GM18499 (cell line): Measurements from ENCODE around the gene IZUMO1R.
A peak's percentile ranks its signal among the peaks of the same experiment; 100 is the strongest.
"Not testable (repeated sequence)": the region's sequence is repeated elsewhere in the genome, so short reads cannot be mapped to it uniquely, and the experiment has no call there.

Source experiments
- ATAC-seq: cut with Tn5 transposase; IDR thresholded peaks from one replicate; pipeline ENCODE4 v1.9.1; 2021; ENCODE audit warnings: moderate number of reproducible peaks; ENCODE audit not compliant: insufficient read depth, unreplicated experiment

Gene IZUMO1R

DNA sequence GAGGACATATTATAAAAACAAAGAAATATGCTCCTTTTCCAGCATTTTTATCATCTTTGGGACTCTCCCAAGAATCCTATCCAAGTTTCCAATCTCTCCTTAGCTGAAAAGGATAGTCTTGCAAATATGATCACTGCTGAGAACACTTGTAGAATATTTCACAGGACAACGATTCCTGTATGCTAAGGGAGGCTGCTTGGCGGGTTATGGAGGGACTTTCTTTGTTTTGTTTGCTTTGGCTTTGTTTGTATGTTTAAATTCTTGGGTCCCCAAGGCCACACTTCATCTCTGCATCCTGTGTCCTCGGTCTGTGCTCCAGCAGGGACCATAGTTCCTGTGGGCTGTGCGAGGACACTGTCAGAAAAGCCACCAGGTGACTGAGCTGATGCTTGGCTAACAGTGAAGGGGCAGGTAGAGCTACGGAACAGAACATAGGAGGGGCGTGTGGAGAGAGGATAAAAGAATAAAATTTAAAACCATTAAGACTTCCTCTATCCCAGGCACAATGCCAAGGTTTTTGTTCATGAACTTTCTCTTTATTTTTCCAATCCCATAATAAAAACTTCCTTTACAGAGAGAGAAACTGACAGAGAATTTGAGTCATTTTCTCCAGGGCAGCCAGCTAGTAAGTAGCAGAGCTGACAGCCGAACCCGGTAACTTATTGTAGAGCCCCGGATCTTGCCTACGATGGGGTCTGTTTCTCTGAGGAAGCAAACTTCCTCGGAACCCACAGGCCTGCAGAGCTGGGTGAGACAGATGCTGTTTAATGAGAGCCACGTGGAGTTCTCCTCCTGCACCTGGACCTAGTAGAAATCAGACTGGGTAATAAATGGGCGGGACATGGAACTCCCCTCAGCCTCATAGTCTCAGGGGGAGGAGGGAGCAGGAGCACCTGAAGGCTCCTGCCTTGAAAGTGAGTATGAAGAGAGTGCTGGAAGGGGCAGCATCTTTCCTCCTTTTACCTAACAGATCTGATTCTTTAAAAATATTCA, at the start of gene IZUMO1R:
IZUMO1R (plus strand) TSS at position 615 of the 993 bp plus-strand sequence. CDS start 1,057 bp downstream, outside the sequence.
- no peak for ATAC-seq

DNA sequence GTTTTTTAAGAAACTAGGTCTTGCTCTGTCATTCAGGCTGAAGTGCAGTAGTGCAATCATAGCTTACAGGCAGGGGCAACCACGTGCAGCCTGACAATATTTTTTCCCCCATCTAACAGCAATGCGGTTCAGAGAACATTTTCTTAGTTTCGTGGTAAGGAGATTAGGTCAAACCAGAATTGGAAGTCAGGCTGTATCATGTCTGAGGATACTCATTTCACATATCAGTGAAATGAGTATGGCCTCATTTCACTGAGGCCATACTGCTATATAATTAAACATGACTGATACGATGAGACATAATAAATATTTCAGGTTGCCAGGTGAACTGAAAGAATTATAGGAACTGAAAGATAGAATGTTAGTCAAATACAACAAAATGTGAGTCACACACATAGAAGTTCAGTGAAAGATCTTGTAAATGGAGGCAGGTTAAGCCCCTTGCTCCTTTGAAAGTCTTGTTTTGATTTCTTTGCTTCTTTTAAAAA, 32.5 kb upstream of the IZUMO1R start:
- peak; percentile 91 for ATAC-seq

DNA sequence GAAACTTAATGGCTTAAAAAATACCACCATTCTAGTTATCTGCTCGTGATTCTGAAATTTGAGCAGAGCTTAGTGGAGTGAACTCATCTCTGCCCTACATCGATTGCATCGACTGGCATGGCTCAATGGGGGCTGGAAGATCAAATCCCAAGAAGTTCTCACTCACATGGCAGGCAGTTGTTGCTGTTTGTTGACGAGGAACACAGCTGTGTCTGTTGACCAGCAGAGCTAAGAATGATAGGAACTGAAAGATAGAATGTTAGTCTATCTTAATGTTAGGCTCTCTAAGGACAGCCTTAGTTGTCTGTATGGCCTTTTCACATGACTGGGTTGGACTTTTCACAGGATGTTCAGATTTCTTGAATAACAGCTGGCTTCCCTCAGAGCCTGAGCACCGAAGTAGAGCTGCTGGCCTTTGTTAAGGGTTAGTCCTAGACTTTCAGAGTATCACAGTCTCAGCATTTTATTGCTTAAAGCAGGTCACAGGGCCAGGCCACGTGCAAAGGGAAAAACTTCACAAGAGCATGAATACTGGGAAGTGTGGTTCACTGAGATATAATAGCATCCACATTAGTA, 31.6 kb upstream of the IZUMO1R start:
- ATAC-seq: peak; percentile 37

DNA sequence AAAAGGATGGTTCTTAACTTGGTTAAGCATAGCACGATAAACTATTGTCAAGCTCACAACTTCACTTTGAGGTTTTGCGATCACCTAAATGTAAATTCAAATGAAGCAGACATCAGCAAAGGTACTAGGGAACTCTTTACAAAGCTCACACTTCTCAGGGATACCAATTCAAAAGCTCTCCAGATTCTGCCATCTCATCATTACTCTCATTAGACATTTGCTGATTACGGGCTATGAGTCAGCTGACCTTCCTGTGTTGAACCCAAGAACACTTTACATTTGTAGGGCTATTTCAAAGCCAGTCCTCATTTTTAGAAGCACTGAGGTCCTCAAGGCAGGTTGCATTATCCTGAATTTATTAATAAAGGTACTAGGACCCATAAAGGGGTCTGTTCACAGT, 28.4 kb upstream of the IZUMO1R start:
- no peak for ATAC-seq

DNA sequence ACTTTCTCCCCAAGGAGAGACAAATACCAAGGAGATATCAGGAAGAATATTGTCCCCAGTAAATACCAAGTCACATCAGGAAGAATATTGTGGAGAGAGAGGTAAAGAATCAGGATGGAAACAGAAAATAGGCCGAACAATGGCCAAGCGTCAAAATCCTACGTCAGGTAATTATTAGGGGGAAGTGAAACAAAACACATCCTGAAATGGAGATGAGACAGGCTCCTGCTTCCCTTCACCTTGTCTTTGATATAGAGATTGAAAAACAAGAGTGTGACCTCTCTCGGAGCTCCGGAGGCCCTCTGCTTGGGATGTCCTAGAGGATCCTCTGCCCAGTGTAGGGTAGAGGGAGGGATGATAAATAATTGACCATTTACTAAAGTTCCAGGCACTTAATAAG, 27.4 kb upstream of the IZUMO1R start:
- no peak for ATAC-seq

DNA sequence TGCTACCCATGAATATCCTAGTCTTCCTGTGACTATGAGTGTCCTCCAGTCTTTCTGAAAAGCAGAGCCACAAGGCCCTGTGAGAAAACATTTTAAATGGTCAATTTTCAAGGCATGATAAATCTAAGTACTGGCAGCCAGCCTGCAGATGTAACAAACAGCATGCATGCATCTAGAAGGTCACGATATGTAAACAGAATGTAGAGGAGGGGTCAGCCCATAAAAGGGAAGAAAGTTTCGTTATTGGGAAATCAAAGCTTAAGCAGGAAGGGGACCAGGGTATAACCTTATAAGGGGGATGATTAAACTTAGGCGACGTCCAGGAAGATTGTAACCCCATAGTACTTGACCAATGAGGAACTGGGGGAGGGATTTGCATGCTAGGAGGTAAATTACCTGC, 26.2 kb upstream of the IZUMO1R start:
- not testable (repeated sequence) for ATAC-seq

DNA sequence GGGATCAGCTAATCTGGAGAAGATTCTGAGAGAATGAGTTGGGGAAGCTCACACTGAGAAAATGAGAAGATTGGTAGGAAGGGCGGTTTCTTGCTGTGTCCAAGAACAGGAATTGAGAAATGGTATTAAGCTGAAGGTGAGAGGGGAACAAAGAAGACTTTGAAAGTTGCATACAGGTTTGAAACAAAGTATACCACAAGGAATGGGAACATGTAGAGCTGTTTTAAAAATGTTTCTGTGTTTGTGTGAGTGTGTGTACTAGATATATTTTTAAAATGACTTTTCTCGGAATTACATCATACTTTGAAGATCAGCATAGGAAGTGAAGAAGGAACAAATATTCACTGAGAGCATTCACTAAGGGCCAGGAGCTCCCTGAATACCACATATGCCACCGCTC, 24.4 kb upstream of the IZUMO1R start:
- no peak for ATAC-seq

DNA sequence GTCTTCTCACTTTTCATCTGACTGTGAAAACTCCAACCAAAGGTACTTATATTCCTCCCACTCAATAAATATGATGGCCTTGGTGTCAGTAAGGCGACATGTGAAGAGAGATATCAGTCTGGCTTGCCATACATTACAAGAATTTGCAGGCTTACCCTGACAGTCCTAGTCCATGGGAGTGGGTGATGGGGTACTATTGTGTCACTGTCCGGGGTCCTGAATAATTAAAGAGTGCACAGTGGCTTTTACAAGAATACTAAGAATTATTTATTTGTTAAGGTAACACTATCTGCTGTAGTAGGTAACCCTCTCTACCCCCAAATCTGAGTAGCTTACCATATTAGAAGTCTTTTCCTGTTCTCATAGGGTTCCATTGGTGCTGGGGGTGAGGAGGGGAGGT, 23.1 kb upstream of the IZUMO1R start:
- no peak for ATAC-seq

DNA sequence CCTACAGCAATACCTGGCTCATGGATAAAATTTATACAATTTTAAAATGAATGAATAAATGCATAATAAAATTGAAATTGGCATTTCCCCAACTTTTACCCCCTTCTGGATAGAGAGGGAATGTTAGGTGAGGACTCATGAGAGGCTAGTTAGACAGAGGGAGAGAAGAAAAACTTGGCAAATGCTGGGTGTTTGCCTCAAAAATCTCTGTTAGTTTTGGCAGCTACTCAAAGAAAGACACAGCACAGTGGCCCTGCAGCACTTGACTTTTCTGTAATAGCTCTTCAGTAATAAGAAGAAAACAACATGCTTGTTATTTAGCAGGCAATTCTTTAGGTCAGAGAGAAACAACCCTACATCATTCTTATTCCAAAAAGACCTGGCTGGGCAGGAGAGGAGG, 20.7 kb upstream of the IZUMO1R start:
- no peak for ATAC-seq

DNA sequence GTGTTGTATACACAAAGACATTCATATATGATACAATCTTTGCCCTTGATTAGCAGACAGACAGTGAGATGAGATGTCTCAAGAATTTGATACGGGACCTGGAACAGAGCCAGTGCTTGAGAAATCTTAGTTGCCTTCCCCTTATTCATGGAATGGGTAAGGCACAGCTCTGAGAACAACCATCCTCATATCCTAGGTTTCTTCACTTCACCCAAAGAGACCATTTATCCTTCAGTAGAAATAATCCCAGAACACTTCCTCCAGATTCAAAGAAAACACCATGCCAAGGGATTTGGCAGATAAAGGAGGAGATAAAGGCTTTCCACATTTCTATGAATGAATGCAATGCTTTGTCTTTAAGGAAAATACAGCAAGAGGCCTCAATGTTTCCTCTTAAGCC, 8.8 kb upstream of the IZUMO1R start:
- no peak for ATAC-seq

DNA sequence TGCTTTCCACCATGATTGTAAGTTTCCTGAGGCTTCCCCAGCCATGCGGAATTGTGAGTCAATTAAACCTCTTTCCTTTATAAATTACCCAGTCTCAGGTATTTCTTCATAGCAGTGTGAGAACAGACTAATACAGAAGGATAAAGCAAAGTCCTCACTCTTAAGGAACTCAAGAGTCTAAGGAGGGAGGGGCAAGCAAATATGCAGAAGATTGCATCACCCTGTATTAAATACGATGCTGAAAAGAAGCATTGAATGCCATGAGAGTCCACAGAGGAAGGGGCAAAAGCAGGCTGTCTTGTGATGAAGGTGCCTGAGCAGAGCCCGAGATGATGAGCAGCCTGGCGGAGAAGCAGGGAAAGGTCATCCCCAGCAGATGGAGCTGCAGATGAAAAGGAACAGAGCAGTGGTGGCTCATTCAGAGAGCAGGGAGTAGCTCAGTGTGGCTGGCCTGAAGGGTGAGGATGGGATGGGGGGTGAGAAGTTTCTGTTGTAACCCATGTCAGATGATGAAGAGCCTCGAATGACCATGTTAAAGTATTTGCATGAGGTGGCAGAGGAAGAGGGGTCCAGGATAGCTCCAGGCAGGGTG, 6.3 kb upstream of the IZUMO1R start:
- no peak for ATAC-seq

DNA sequence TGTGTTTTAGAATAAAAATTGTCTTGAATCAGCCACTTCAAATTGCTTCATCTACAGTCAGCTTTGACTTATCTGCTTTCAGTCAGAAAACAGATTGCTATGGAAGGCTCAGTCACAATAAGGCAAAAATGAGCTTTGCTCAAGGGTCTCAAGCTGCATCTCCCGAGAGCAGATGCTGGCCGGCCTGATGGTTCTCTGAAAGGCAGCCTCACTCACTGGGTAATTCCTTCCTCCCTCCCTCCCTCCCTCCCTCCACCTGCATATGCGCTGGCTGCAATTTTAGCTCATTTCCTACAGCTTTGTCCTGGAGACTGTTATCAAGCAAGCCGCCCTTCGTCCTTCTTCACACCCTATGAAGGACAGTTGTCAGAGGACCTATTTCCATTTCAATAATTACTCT, 1.6 kb upstream of the IZUMO1R start:
- ATAC-seq: no peak

DNA sequence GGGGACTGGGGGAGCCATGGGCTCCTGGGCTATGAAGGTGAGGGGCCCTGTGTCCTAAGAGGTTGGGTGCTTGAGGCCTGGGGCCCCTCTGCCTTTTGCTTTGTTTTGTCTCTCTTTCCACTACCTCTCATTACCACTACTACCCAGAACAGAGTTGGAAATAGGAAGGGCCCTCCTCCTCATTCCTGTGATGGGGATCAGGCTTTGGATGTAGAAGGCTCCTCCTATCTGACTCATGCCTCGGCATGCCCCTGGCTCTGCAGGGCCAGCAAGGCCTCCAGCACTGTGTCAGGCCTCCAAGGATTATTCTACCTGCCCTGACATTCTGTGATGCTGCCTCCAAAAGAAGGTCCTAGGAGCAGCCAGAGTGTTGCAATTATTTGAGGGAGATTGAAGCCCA, 766 bp downstream of the IZUMO1R start:
- no peak for ATAC-seq

DNA sequence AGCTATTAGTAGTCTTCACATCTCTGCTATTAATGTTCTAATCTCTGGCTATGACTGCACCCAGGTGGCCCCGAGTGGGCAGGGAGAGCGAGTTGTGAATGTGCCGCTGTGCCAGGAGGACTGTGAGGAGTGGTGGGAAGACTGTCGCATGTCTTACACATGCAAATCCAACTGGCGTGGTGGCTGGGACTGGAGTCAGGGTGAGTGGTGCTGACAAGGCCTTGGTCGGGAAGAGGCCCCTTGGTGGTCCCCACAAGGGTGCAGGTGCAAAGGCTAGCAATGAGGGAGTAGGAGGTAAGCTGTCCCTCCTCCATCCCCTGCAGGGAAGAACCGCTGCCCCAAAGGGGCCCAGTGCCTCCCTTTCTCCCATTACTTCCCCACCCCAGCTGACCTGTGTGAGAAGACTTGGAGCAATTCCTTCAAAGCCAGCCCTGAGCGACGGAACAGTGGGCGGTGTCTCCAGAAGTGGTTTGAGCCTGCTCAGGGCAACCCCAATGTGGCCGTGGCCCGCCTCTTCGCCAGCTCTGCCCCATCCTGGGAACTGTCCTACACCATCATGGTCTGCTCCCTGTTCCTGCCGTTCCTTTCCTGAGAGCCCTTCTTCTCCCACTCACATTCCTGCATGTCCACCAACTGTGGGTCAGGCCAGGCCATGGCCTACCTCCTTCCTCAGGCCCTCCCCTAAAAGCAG, 2.9 kb downstream of the IZUMO1R start:
- no peak for ATAC-seq

DNA sequence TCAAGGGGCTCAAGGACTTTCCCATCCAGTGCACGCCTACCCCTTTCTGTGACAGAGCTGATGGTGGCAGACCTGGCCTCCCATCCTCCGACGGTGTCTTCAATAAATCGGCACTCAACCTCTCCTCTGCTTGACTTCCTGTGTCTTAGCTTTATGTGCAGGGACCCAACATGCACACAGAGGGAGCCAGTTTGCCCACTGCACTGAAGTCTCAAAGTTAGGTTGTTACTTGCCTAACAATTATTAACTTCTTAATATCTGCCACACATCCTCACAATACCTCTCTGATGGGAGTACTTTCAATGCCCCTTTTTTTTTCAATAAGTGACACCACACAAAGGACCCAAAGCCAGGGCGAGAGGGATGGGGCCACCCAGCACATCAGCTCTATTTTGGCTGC, 3.6 kb downstream of the IZUMO1R start:
- no peak for ATAC-seq

DNA sequence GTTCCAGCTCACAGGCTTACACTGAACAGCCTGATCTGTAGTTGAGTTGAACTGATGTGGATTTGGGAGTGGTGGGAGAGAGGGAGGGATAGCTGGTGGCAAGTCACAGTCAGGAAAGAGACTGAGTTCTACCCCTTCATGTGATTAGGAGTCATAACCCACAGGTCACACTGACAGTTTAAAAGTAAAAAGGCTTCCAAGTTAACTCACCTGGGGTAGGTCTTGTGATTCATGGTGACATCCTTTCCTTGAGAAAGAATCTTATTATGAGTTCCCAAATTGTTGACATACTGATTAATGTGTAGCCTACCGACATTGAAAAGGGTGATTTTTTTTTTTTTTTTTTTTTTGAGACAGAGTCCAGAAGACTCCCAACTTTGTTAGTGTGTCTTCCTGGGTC, 5.4 kb downstream of the IZUMO1R start:
- ATAC-seq: no peak

DNA sequence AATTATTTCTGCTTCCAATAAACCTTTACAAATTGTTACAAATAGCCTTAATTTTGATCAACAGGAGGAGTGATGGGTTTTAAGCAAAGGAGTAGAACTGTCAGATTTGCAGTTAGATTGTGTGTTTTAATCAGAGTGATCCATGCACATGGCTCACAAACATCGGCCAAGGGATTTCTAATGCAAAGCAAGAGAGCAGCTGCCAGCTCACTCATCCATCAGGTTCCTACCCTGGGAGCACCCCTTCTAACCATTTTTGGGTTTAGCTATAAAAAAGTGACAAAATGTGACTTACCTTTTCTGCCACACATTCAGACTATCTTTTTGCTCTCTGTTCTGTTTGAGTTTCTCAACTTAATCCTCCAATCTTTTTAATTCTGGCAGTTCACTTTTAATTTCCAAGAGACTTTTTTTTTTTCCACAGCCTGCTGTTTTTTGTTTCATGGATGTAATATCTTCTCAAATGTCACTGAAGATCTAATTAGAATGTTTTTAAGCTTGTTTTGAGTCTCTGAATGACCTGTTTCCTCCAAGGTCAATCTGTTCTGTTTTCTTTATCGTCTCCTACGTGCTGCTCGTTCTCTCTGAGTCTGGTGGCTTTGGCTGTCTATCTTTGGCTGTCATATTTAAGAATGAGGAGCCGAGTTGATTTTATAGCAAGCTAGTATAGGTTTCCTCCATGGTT, 6.0 kb downstream of the IZUMO1R start:
- no peak for ATAC-seq

DNA sequence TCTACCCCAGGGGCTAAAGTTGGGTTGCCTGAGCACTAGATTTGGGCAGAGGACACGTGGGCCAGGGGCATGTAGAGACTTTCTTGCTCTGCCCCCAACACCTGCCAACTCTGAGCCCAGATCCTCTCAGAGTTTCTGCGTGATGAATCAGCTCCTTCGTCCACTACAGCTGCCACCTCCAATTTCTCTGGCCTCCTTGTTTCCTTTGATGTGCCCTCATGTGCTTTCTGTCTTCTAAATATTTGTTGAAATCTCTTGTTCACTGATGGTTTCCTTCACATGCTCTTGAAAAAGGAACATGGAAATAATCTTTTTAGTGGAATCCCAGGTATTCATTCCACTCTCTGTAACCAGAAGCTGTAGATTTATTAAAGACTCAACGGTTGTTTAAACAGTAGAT, 8.0 kb downstream of the IZUMO1R start:
- ATAC-seq: no peak

DNA sequence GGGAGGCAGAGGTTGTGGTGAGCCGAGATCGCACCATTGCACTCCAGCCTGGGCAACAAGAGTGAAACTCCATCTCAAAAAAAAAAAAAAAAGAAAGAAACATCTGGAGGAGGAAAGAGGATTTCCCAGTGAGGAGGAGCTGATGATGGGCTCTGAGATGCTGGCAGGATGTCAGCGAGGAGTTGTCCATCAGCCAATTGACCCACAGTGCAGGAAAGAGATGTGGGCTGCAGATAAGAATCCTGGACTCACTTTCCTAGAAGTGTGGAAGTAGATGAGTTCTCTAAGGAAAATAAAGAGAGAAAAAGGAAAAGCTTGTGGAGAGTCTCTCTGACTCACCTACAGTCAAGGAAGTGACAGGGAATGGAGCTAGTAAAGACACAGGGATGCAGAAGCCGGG, 9.7 kb downstream of the IZUMO1R start:
- no peak for ATAC-seq

DNA sequence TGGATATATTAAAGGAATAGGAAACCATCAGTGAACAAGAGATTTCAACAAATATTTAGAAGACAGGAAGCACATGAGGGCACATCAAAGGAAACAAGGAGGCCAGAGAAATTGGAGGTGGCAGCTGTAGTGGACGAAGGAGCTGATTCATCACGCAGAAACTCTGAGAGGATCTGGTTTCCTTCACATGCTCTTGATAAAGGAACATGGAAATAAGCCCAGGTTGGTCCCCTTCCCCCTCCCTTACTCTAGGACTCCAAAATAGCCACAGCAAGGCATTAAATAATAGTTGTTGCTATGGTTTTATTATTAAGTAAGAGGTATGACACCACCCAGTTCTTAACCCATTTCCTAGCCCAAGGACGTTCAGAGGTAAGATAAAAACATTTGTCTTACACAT, 11.3 kb downstream of the IZUMO1R start:
- ATAC-seq: no peak
